SK-N-SH treated with all-trans-retinoic acid at 6 μM for 48 hours (cell line): ENCODE data around the gene GRM4.

ENCODE experiments used
- ATAC-seq: fragments of 200-7000 bp; cut with Tn5 transposase; 3 replicates; pipeline ENCODE4 v1.9.1; 2020; ENCODE audit warnings: mild to moderate bottlenecking, moderate library complexity
- ARNTL ChIP-seq: fragments of 450-650 bp; formaldehyde crosslinking; IDR thresholded peaks from 2 replicates; pipeline ENCODE4 v1.5.0; 2020; ENCODE audit warnings: low read depth, mild to moderate bottlenecking, moderate library complexity, borderline replicate concordance
- BACH2 ChIP-seq: fragments of 250-450 bp; sonication (Bioruptor Pico); IDR thresholded peaks from 2 replicates; pipeline ENCODE4 v1.9.0; 2021; ENCODE audit warnings: mild to moderate bottlenecking, borderline replicate concordance
- ESRRG ChIP-seq: fragments of 250-450 bp; sonication (Bioruptor Pico); IDR thresholded peaks from 2 replicates; pipeline ENCODE4 v1.6.1; 2021; ENCODE audit warnings: mild to moderate bottlenecking
- GLIS3 ChIP-seq: fragments of 250-450 bp; sonication (Bioruptor Pico); IDR thresholded peaks from 2 replicates; pipeline ENCODE4 v1.5.0; 2020; ENCODE audit warnings: mild to moderate bottlenecking, moderate library complexity
- ISL1 ChIP-seq: fragments of 250-450 bp; sonication (Bioruptor Pico); IDR thresholded peaks from 2 replicates; pipeline ENCODE4 v2.1.2; 2022; ENCODE audit warnings: mild to moderate bottlenecking, moderate library complexity
- OSR1 ChIP-seq: fragments of 250-450 bp; sonication (Bioruptor Pico); IDR thresholded peaks from 2 replicates; pipeline ENCODE4 v1.8.0; 2022; ENCODE audit warnings: moderate library complexity, mild to moderate bottlenecking, inconsistent platforms
- PPARA ChIP-seq: fragments of 250-450 bp; sonication (Bioruptor Pico); IDR thresholded peaks from 2 replicates; pipeline ENCODE4 v1.5.0; 2020; ENCODE audit warnings: mild to moderate bottlenecking, borderline replicate concordance
- RARB ChIP-seq: fragments of 250-450 bp; sonication (Bioruptor Pico); IDR thresholded peaks from 2 replicates; pipeline ENCODE4 v1.8.0; 2021; ENCODE audit warnings: mild to moderate bottlenecking, moderate library complexity
- SNAI2 ChIP-seq: fragments of 250-450 bp; sonication (Bioruptor Pico); IDR thresholded peaks from 2 replicates; pipeline ENCODE4 v1.5.0; 2020; ENCODE audit warnings: mild to moderate bottlenecking, moderate library complexity
- TCF4 ChIP-seq: fragments of 250-450 bp; sonication (Bioruptor Pico); IDR thresholded peaks from 2 replicates; pipeline ENCODE4 v1.8.0; 2021; ENCODE audit warnings: mild to moderate bottlenecking, moderate library complexity, borderline replicate concordance
- TSHZ2 ChIP-seq: fragments of 250-450 bp; sonication (Bioruptor Pico); IDR thresholded peaks from 2 replicates; pipeline ENCODE4 v1.5.0; 2020; ENCODE audit warnings: mild to moderate bottlenecking, moderate library complexity
- ZFP30 ChIP-seq: fragments of 450-650 bp; formaldehyde crosslinking; IDR thresholded peaks from 2 replicates; pipeline ENCODE4 v1.5.0; 2022; ENCODE audit warnings: mild to moderate bottlenecking, moderate library complexity
- ZNF565 ChIP-seq: fragments of 450-650 bp; formaldehyde crosslinking; conservative IDR thresholded peaks from 2 replicates; pipeline ENCODE4 v1.5.0; 2020; ENCODE audit warnings: low read depth, mild to moderate bottlenecking, moderate library complexity
- ZNF70 ChIP-seq: fragments of 450-650 bp; formaldehyde crosslinking; IDR thresholded peaks from 2 replicates; pipeline ENCODE4 v1.5.0; 2020; ENCODE audit warnings: mild to moderate bottlenecking, moderate library complexity
- TF ChIP-seq, protein P1 (sequence below): fragments of 250-450 bp; sonication (Bioruptor Pico); IDR thresholded peaks from 2 replicates; pipeline ENCODE4 v1.8.0; 2020; ENCODE audit warnings: mild to moderate bottlenecking, moderate library complexity, borderline replicate concordance
- TF ChIP-seq, protein P2 (sequence below): fragments of 250-450 bp; sonication (Bioruptor Pico); IDR thresholded peaks from 2 replicates; pipeline ENCODE4 v1.5.1; 2021; ENCODE audit warnings: mild to moderate bottlenecking, moderate library complexity

GRM4 gene

GRCh38 chr6:33981861-33982260, 164.0 kb downstream of the GRM4 start (continued):
- no peak for TF ChIP-seq TSHZ2 (CRISPR knock-in tag)

DNA sequence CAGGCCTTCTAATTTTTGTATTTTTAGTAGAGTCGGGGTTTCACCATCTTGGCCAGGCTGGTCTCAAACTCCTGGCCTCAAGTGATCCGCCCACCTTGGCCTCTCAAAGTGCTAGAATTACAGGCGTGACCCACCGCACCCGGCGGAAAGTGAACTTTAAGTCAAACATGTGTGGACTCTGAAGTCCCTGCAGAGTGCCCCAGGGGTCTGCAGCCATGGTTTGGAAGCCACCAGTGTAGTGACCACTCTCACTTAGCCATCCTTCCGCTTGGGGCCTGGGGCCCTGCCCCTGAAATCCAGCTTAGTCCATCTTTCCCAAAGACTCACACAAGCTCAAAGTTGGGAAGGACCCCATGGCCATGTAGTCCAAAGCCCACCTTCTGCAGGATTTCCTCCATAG, 164.5 kb downstream of the GRM4 start:
- no peak for TF ChIP-seq ESRRG (CRISPR knock-in tag)
- TF ChIP-seq ISL1 (CRISPR knock-in tag) = no peak
- TF ChIP-seq BACH2 = no peak
- TF ChIP-seq TCF4 (CRISPR knock-in tag) = no peak
- no peak for TF ChIP-seq ZNF70 (CRISPR knock-in tag)
- TF ChIP-seq SNAI2 = no peak
- TF ChIP-seq RARB (CRISPR knock-in tag) = no peak
- TF ChIP-seq, protein P1, sequence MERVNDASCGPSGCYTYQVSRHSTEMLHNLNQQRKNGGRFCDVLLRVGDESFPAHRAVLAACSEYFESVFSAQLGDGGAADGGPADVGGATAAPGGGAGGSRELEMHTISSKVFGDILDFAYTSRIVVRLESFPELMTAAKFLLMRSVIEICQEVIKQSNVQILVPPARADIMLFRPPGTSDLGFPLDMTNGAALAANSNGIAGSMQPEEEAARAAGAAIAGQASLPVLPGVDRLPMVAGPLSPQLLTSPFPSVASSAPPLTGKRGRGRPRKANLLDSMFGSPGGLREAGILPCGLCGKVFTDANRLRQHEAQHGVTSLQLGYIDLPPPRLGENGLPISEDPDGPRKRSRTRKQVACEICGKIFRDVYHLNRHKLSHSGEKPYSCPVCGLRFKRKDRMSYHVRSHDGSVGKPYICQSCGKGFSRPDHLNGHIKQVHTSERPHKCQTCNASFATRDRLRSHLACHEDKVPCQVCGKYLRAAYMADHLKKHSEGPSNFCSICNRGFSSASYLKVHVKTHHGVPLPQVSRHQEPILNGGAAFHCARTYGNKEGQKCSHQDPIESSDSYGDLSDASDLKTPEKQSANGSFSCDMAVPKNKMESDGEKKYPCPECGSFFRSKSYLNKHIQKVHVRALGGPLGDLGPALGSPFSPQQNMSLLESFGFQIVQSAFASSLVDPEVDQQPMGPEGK (CRISPR knock-in tag) = no peak
- ATAC-seq = no peak

- TF ChIP-seq PPARA (CRISPR knock-in tag) (no peak), ARNTL (CRISPR knock-in tag) (no peak), TSHZ2 (CRISPR knock-in tag) (no peak), BACH2 (no peak), RARB (CRISPR knock-in tag) (no peak)
- TF ChIP-seq, protein P2, sequence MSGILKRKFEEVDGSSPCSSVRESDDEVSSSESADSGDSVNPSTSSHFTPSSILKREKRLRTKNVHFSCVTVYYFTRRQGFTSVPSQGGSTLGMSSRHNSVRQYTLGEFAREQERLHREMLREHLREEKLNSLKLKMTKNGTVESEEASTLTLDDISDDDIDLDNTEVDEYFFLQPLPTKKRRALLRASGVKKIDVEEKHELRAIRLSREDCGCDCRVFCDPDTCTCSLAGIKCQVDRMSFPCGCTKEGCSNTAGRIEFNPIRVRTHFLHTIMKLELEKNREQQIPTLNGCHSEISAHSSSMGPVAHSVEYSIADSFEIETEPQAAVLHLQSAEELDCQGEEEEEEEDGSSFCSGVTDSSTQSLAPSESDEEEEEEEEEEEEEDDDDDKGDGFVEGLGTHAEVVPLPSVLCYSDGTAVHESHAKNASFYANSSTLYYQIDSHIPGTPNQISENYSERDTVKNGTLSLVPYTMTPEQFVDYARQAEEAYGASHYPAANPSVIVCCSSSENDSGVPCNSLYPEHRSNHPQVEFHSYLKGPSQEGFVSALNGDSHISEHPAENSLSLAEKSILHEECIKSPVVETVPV = no peak
- ATAC-seq = no peak
These were observed 165.4 kb downstream of the GRM4 start for GRCh38 chr6:33980176-33981175.

- no peak for ATAC-seq
These were observed 166.1 kb downstream of the GRM4 start for GRCh38 chr6:33979750-33980149.

GRCh38 chr6:33978412-33979150, 167.3 kb downstream of the GRM4 start:
- no peak for ATAC-seq
- TF ChIP-seq PPARA (CRISPR knock-in tag) (no peak), ARNTL (CRISPR knock-in tag) (no peak), ZFP30 (CRISPR knock-in tag) (no peak), TSHZ2 (CRISPR knock-in tag) (no peak), BACH2 (no peak), ZNF565 (CRISPR knock-in tag) (no peak), ISL1 (CRISPR knock-in tag) (no peak), OSR1 (CRISPR knock-in tag) (no peak)
- TF ChIP-seq, protein P1 (CRISPR knock-in tag) = no peak

More at GRCh38 chr6:33979750-33980149, 166.1 kb downstream of the GRM4 start:
- TF ChIP-seq ZNF70 (CRISPR knock-in tag) (no peak), GLIS3 (no peak), TCF4 (CRISPR knock-in tag) (no peak), ESRRG (CRISPR knock-in tag) (no peak), BACH2 (no peak)
